Amniotic stem cell (primary cell): Measurements from ENCODE around the gene CREB3L2.

Experiments
- DNase-seq: peaks from one replicate; lab custom pipeline; 2025; lab: John Stamatoyannopoulos, UW

CREB3L2 gene

GRCh38 chr7:137951700-137952425 is 50.0 kb downstream of the CREB3L2 start:
- DNase-seq, result no peak

DNA sequence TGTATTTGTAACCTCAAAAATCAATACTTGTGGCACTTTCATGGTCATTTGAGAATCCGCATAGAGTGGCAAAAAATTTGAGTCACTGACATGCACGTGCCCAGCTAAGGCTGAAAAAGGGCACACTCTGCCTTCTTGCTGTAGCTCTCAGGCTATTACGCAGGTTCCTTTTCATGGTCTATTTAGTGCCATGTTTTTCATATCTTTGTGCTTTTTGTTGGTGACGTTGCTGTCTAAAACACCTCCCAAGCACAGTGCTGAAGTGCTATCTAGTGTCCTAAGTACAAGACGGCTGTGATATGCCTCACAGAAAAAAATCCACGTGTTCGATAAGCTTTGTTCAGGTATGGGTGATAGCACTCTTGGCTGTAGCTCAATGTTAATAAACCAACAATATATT is 50.9 kb downstream of the CREB3L2 start:
- DNase-seq, result no peak

DNA sequence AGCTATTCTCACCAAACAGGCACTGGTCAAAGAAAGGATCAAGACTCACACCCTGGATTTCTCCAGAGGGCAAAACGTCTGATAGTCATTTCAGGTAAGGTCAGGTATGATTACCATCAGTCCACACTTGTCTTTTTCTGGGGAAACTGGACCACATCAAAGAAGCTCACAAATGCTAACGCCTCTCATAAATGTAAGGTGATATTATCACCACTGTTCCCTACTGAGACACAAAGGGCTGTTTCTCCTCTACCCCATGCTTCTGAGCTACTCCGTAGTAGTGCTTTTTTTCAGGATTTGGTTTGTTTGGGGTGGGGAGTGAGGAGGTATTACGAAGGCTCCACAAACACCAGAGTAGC is 51.6 kb downstream of the CREB3L2 start:
- DNase-seq, result no peak

GRCh38 chr7:137949416-137950262 is 52.2 kb downstream of the CREB3L2 start:
- no peak for DNase-seq

- DNase-seq, result no peak
Observed at GRCh38 chr7:137948845-137949330, 53.0 kb downstream of the CREB3L2 start.

DNA sequence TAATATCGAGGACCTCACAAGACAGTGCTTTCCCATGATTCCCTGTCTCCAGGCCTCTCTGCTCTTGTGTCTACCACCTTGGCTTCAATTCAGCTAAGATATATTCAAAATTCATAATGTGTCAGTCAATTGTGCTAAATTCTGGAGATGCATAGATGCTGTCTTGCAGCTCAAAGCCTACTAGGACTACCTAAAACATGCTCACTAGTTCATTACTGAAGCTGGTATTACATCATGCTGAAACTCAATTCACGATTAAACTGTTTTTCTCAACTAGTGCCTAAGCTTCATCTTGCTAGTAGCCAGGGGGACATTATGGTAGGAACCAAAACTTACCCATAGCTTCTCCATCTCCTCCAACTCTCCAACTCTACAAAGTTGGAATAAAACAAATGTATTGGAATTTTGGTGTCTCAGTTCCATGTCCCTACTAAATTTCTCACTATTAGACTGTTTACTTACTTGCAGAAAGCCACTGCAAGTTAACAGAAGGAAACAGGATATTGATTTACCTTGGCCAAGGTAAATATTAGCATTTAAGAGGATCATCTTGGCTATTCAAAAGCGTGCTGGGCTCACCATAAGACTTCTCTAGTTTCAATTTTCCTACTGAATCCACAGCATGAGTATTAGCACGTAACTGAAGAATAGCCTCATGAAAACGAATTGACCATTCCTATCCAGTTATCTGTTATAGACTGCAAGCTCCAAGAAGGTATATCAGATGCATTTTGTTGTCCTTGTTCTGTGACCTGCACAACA is 53.6 kb downstream of the CREB3L2 start:
- DNase-seq, result no peak

DNA sequence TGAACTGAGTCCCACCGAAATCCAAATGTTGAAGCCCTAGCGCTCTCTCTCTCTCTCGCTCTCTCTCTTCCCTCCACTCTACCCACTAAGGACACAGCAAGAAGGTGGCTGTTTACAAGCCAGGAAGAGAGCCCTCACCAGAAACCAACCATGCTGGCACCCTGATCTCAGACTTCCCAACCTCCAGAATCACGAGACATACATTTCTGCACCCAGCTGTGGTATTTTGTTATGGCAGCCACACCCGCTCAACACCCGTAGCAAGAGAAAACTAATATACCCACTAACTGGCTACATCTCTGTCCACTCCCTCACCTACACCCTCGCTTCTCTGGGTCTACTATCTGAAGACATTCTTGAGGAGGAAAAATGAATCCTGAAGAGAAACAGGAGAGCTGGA is 54.8 kb downstream of the CREB3L2 start:
- no peak for DNase-seq

DNA sequence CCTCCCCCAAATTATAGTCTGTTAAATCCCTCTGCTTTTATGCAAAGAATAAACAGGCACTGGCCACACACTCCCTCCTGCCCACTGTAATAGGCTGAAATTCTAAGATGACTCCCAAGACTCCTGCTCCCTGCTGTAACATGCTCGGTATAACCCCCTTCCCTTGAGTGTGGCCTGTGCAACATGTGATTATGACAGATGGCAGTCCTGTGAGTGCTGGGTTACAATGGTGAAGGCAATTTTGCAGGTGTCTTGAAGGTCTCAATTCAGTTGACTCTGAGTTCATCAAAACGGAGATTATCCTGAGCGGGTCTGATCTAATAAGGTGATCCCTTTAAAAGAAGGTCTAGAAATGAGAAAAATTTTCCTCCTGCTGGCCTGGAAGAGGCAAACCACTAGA is 55.9 kb downstream of the CREB3L2 start:
- DNase-seq, result no peak

GRCh38 chr7:137944168-137944567 is 57.7 kb downstream of the CREB3L2 start:
- DNase-seq, result no peak

GRCh38 chr7:137943132-137943551 is 58.7 kb downstream of the CREB3L2 start:
- DNase-seq, result no peak

DNA sequence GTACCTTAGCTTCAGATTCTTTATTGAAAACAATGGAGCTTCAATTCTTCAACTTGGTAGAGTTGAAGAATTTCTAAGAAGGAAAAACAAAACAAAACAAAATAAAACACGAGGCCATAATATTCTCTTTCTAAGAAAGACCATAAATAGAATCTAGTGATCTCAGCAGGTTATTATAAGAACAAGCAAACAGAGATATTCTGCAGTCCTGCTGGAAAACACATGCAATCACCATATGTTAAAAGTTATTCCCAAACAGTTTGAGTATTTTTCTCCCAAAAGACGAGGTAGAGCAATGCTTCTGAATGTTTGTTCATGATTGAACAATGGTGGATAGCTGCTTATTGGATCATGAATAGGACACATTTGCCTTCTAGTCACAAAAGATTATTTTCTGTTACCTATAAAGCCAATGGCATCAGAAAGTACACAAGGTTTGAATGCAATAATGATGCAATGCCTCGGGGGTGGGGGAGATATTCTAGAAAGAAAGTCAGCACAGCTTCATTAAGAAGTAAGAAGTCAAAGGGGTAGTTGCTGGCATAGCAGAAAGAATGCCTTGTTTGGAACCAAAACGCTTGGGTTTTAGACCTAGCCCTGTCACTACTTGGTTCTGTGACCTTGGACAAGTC is 59.3 kb downstream of the CREB3L2 start:
- no peak for DNase-seq

- no peak for DNase-seq
Observed at GRCh38 chr7:137940656-137941518, 61.0 kb downstream of the CREB3L2 start.

GRCh38 chr7:137940218-137940617 is 61.7 kb downstream of the CREB3L2 start:
- no peak for DNase-seq

- DNase-seq, result no peak
Observed at GRCh38 chr7:137937202-137937560, 64.7 kb downstream of the CREB3L2 start.

DNA sequence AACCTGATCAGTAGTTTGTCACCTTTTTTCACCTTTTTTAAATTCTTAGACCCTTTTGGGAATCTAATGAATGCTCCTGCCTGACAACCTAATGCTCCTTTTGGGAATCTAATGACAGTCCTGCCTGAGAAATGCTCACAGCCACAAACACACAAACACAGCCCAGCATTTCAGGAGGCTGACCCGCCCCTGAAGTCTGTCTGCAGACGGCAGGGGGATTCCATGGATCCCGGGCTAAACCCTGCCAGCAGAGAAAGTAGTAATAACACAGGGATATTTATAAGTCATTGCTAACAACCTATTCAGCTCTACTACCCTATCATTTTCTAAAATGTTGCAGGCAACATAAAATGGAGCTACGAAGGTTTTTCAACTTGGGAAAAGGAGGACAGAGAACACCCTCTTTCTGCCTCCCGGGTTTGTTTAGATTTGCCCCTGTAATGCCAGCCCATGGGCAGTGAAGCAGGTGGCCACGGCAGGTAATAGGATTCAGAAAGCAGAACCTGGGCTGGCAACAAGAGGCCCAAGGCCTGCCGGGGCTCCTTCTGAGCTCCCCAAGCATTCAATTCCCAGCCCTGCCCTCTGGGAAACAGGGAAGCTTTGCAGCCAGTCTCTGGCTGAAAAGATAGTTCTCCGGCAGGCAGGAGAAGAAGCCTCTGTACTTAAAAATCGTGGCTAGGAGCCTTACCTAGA is 65.2 kb downstream of the CREB3L2 start:
- DNase-seq, result no peak

- DNase-seq, result no peak
Observed at GRCh38 chr7:137935884-137936508, 65.9 kb downstream of the CREB3L2 start.

DNA sequence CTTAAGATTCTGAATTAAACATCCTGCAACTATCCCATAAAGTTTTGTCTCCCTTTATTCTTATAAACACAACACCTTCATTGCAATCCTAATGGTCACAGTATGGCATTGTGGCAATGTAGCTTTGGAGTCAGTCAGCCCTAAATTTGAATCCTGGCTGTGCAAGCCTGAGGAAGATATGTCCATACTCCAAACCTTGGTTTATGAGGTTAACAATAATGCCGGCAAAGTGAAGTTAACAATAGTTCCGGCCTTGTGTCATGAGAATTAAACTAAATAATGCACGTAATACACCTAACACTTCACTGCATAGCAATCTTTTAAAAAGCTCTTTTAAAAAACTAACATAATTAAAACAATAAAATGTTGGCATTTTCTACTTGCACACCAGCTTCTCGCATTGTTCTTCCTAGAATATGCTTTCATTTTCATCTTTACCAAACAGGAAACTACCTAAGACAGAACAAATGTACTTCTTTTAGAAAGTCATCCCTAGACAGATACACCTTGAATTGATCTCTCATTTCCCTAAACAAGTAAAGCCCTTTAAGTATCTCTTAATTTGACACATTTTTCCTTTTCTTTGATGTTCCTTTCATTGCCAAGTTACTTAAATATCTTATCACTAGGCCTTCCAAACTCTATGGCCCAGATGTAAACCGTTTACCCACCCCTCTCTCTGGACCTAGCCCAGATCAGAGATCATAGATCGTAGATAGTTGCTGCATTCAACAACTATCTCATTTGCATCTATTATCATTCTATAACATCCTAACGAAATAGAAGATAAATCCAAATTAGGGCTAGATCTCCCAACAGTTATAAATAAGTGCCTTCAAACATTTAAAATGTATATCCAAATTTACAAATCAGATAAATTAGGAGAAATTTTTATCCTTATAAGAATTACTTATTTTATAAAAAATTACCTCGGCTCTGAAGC is 66.7 kb downstream of the CREB3L2 start:
- no peak for DNase-seq

DNA sequence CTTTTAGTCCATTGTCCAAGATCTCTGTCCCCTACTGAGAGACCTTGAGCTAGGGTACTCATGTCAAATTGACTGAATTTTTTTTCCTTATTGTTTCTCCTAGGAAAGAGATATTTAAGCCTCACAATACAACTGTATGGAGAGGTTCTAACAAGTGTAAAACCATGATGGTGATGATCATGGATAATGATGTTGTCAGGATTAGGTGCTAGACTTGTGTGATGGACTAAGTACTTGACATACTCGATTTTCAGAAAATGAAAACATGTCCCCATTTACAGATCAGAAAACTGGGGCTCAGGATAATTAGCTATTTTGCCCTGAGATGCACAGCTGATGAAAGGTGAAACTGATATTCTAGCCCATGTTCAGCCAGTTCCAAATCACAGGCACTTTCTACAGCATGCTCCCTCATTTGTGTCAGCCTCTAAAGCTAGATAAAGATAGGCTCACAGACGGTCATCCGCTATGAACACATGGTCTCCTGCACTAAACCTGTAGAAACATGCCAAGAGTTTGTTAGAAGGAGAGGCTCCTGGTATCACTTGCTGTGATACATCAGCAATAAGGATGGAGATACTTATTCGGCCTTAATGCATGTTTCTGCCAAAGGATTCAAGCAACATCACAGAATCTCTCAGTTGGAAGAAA is 67.6 kb downstream of the CREB3L2 start:
- no peak for DNase-seq
